Activated T-cell treated with anti-CD3 and anti-CD28 coated beads for 4 hours (primary cell): ENCODE results near the gene LIMS3.
"Not testable (repeated sequence)": the region's sequence is repeated elsewhere in the genome, so short reads cannot be mapped to it uniquely, and the experiment has no call there.

Experiments used
- DNase-seq: peaks from one replicate; pipeline ENCODE4 v3.0.0-alpha.2; 2020

Gene LIMS3, protein sequence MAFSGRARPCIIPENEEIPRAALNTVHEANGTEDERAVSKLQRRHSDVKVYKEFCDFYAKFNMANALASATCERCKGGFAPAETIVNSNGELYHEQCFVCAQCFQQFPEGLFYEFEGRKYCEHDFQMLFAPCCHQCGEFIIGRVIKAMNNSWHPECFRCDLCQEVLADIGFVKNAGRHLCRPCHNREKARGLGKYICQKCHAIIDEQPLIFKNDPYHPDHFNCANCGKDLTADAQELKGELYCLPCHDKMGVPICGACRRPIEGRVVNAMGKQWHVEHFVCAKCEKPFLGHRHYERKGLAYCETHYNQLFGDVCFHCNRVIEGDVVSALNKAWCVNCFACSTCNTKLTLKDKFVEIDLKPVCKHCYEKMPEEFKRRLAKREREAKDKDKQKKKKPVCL

GRCh38 chr2:109898462-109899336, at the start of gene LIMS3:
Gene LIMS3 (plus strand): TSS chr2:109898688. CDS start chr2:109898729, 41 bp downstream.
- DNase-seq: not testable (repeated sequence)

- DNase-seq: not testable (repeated sequence)
Observed at GRCh38 chr2:109871129-109871751, 27.2 kb upstream of the LIMS3 start.

GRCh38 chr2:109876625-109877024, 21.9 kb upstream of the LIMS3 start:
- not testable (repeated sequence) for DNase-seq

DNA sequence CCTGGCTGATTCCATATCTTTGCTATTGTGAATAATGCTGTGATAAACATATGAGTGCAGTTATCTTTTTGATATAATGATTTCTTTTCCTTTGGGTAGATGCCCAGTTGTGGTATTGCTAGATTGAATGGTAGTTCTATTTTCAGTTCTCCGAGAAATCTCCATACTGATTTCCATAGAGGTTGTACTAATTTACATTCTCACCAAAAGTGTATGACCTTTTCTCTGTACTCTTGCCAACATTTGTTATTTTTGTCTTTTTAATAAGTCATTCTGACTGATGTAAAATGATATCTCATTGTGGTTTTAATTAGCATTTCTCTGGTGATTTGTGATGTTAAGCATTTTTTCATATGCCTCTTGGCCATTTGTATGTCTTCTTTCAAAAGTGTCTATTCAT, 16.4 kb upstream of the LIMS3 start:
- DNase-seq: not testable (repeated sequence)

- DNase-seq: not testable (repeated sequence)
Observed at GRCh38 chr2:109888414-109888813, 10.1 kb upstream of the LIMS3 start.

- DNase-seq: not testable (repeated sequence)
Observed at GRCh38 chr2:109889909-109890308, 8.6 kb upstream of the LIMS3 start.

- DNase-seq: not testable (repeated sequence)
Observed at GRCh38 chr2:109891024-109891423, 7.5 kb upstream of the LIMS3 start.

- DNase-seq: not testable (repeated sequence)
Observed at GRCh38 chr2:109893736-109894135, 4.8 kb upstream of the LIMS3 start.

DNA sequence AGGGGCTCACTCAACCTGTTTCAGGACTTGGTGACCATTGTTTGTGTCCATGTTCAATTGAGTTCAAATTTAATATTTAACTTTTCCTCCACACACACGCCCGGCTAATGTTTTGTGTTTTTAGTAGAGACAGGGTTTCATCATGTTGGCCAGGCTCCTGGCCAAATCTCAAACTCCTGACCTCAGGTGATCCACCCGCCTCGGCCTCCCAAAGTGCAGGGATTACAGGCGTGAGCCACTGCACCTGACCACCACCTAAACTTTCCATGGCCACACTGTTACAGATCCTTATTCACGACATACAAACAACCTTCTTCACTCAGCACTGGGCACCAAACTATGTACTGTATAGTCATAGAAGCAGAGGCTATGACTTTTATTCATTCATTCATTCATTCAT, 4.3 kb upstream of the LIMS3 start:
- not testable (repeated sequence) for DNase-seq

GRCh38 chr2:109895090-109895869, 3.2 kb upstream of the LIMS3 start:
- DNase-seq: not testable (repeated sequence)

DNA sequence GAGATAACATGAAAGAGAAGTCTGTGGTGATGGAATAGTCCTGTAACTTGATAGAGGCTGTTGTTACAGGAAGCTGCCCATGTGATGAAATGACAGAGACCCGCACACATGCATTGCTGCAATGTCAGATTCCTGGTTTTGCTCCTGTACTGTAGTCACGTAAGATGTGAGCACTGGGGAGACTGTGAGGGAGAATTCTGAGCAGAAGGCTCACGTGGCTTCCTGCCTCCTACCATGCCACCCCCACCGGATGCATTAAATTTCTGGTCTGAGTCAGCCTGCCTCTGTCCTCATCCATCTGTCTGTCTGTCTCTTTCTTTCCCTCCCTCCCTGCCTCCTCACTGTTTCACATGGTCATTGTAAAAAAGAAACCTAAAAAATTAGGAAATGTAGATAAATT, 2.3 kb upstream of the LIMS3 start:
- DNase-seq: not testable (repeated sequence)

DNA sequence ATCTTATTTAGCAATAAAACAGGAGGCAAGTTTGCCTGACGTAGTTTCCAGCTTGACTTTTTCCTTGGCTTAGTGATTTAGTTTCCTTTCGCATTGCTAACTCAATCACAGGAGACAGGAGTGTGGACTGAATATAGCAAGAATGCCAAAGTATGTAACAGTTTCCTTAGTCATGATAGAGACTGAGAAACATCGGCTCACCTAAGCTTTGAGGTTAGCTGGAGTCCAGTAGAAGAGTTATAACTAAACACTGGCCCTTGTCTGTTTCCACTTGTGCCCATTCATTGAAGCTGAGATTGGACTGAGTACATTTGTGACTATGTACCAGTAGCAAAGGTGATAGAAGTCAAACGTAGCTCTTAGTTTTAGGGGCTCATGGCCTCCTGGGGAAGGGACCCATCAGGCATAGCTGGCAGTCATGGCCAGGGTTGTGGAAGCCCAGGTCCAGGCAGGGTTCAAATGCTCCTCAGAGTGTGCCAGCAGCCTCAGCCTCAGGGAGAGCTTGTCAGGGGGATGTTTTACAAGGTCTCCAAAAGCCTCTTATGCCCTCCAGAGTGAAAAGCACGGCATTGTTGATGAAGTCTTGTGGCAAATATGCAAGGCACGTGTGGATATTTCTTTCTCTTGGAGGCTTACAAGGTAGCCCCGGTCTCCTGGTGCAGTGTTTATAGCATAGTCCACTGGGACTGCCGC, 573 bp upstream of the LIMS3 start:
- not testable (repeated sequence) for DNase-seq

DNA sequence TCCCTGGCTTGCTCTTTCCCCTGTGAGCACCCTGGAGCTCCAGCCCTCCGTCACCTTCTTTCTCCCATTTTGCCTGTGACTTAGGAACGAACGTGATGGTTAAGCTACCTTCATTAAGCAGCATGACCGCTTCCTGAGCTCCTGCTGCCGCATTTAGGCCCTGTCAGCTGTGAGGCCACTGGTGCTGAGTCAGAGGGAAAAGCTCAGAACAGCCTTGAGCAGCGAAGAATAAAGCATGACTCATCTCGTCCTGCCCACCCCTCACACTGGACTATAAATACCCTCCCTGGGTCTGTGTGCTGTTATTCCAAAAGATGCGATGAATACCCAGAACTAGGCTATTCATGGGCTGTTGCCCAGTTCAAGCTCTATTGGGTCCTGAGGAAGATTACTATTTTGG, 7.3 kb downstream of the LIMS3 start:
- not testable (repeated sequence) for DNase-seq

GRCh38 chr2:109908626-109909025, 10.1 kb downstream of the LIMS3 start:
- not testable (repeated sequence) for DNase-seq

DNA sequence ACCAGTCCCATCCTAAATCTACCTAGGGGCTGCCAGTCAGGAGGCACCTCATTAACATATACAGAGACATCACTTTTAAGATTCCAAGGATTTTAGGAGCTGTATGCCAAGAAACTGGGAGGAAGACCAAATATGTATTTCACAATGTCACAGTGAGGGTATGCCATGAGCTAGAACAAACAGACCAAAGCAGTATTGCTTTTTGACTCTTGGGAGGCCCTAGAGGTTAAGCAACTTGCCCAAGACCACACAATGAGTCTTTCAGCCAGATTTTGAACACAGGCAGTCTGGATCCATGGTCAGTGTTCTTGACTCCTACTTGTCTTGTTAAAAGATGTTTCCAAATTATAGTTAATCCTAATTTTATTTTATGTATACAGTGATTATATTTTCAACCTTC, 12.3 kb downstream of the LIMS3 start:
- not testable (repeated sequence) for DNase-seq

GRCh38 chr2:109913911-109914310, 15.4 kb downstream of the LIMS3 start:
- not testable (repeated sequence) for DNase-seq

DNA sequence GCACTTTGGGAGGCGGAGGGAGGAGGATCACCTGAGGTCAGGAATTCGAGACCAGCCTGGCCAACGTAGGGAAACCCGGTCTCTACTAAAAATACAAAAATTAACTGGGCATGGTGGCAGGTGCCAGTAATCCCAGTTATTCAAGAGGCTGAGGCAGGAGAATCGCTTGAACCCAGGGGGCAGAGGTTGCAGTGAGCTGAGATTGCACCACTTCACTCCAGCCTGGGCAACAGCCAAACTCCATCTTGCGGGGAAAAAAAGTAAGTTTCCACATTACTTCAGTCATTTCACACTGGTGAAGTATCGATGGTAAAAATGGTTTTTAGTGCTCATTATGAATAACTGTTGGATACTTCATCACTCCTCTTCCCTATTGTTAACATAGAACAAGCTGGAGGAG, 16.1 kb downstream of the LIMS3 start:
- DNase-seq: not testable (repeated sequence)

GRCh38 chr2:109915830-109916229, 17.3 kb downstream of the LIMS3 start:
- DNase-seq: not testable (repeated sequence)

- DNase-seq: not testable (repeated sequence)
Observed at GRCh38 chr2:109920162-109920561, 21.7 kb downstream of the LIMS3 start.

GRCh38 chr2:109921543-109922384, 23.3 kb downstream of the LIMS3 start:
- DNase-seq: not testable (repeated sequence)

GRCh38 chr2:109924481-109924880, 26.0 kb downstream of the LIMS3 start:
- not testable (repeated sequence) for DNase-seq
